DMS53 treated with DMSO at 0.1 percent for 48 hours (cell line): Measurements from ENCODE around the gene TAAR5.
"Not testable (repeated sequence)": the region's sequence is repeated elsewhere in the genome, so short reads cannot be mapped to it uniquely, and the experiment has no call there.

Source experiments
- DNase-seq: peaks from one replicate; lab custom pipeline; 2025; ENCODE audit not compliant: unreplicated experiment; lab: John Stamatoyannopoulos, UW

The TAAR5 gene

DNA sequence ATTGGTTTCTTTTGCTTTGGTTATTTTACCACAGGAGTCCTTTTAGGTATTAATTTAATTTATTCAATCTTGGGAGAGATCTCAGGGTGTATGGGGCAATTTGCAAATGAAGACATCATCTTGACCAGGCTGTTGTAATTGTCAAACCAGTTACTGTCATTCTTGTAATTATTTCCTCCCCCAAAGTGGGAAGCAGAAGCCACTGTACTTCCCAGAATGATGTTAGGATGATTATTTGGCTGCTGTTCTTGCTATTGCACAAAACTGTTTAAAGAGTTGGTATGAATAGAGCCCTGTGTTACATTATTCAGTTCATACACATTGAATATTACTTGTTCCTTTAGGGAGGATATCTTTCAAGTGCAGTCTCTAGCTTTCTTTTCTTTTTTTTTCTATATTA lies 17.8 kb downstream of the TAAR5 start:
- DNase-seq, result no peak

DNA sequence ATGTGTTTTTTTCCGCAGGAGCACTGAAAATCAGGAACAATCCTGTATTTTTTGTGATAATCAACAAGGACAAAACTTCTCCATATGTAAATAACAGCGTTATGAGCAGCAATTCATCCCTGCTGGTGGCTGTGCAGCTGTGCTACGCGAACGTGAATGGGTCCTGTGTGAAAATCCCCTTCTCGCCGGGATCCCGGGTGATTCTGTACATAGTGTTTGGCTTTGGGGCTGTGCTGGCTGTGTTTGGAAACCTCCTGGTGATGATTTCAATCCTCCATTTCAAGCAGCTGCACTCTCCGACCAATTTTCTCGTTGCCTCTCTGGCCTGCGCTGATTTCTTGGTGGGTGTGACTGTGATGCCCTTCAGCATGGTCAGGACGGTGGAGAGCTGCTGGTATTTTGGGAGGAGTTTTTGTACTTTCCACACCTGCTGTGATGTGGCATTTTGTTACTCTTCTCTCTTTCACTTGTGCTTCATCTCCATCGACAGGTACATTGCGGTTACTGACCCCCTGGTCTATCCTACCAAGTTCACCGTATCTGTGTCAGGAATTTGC lies 19.2 kb downstream of the TAAR5 start, which contains the start of gene TAAR6:
Gene TAAR6, plus strand, starts transcription at position 102 of the 557 bp plus-strand sequence. Its CDS starts 0 bp downstream, at position 102.
- no peak for DNase-seq

DNA sequence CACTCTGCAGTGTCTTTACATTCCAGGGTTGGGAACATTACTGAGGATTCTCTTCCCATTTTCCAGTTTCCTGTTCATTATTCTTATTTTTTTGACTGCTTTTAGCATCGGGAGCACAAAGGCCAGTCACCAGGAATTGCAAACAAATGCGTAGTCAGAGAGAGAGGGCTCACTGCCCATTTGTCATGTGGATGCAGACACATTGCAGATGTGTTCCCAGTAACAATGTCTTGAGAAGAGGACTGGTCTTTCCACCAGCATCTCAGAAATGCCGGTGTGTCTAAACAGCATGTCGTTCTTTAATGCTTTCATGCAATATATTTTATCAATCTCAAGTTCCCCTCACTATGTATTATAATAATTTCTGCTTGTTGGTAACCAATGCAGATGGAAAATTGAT lies 20.4 kb downstream of the TAAR5 start:
- no peak for DNase-seq

DNA sequence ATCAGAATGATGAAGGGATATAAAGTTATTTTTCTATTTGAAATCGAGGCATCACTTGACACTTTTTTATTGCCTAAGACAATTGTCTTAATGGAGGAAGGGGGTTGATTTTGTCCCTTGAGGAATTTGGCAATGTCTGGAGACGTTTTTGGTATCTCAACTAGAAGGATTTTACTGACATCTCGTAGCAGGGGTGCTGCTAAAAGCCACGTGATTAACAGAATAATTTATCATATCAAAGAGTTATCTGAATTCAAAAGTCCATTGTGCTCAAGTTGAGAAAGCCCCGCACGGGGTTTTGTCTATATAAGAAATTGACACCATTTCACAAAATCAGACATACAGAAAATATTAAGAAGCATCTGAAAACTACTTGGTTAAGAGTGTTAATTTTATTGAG lies 20.9 kb downstream of the TAAR5 start:
- no peak for DNase-seq

DNA sequence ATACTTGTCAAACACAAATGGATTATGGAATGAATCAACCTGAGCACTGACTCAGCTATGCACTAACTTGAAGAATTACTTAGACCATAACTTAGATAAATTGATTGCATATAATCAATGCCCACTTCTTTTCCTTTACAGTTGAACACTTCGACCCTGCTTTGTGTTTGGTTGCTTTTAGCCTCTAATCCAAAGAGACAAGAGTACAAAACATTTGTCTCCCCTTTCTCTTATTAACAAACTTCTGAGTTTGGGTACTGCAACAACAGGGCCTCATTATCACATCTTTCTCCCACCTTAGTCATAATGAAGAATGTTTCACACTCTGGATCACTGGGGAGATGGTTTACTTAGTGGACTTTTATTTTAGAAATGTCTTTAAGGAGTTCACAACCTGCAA lies 22.0 kb downstream of the TAAR5 start:
- no peak for DNase-seq

DNA sequence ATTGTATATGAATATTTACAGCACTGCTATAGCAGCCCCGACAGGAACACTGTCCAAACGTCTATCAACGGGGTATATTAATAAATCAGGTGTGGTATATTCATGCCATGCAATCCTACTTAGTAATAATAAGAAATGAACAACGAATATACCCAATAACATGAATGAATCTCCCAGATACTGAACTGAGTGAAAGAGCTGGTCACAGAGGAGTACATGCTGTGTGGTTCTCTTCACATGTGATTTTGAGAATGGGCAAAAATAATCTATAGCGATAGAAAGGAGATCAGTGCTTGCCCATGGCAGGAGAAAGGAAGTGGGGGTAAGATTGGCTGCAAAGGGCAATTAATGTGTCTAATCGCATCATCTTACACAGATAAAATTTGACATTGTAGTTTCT lies 23.1 kb downstream of the TAAR5 start:
- no peak for DNase-seq

DNA sequence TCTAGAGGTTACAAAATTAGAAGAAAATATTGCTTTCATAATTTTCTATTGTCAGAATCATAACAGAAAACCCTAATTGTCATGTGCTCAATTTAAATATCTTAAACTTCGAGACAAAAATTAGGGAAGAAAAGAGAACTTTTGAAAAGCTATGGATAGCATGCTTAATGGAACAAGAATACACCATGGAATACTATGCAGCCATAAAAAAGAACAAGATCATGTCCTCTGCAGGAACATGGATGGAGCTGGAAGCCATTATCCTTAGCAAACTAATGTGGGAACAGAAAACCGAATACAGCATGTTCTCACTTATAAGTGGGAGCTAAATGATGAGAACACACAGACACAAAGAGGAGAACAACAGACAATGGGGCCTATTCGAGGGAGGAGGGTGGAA lies 29.5 kb downstream of the TAAR5 start:
- not testable (repeated sequence) for DNase-seq

DNA sequence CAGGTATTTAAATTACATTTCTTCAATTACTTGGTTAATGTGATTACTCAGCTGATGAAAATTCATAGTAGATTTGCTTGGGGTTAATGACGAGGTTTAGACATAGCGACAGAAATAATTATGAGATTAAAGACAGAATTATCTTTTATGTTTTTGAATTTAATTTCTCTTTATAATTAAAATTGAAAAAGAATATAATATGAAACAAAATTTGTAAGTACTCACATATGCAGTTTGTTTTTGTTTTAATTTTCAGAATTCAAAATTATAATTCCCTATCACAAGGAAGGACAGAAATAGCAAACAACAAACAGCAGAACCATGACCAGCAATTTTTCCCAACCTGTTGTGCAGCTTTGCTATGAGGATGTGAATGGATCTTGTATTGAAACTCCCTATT lies 37.2 kb downstream of the TAAR5 start, which contains the start of gene TAAR8:
Gene TAAR8, plus strand, starts transcription at position 301 of the 400 bp plus-strand sequence. Its CDS starts 21 bp downstream, at position 322.
- no peak for DNase-seq

DNA sequence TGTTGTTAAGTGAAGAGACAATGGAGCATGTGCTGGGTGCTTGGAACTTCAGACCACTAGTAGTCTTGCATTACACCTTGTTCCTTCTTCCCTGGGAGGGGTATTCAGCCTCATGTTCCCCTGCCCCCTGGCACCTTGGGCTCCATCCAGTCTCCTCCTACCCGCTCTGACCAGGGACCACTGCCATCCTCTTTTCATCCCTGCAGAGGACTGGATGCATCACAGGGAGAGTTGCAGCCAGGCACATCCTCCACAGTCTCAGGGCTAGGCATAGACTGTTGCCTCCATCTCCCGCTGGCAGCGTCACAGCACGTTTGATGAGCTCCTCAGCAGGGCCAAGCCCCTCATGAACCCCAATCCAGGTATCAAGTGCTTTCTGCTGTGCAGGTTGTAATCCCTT lies 38.3 kb downstream of the TAAR5 start:
- DNase-seq, result no peak

DNA sequence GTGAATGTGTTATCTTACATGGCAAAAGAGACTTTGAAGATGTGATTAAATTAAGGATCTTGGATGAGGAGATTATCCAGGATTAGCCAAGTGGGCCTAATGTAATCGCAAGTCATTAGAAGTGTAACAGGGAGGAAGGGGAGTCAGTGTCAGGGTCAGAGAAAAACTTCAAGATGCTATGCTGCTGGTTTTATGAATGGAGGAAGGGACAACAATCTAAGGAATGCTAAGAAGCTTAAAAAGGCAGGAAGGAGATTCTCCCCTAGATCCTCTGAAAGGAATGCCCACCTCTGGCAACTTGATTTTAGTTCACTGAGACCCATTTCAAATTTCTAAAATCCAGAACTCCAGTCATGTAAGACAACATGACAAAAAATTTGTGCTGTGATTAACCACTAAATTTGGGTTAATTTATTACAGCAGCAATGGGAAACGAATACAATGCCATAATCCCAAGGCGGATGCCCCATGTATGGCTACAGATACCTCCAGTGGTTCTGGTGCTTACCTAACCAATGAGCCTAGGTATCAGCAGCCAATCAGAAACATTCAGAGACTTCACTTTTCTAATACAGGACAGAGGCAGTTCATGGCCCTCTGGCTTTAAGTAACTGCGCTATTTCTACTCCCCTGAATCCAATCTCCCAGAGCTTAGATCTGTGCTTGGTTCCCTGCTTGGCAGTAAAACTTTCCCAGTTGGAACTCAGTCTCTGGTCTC lies 40.6 kb downstream of the TAAR5 start:
- DNase-seq, result no peak

DNA sequence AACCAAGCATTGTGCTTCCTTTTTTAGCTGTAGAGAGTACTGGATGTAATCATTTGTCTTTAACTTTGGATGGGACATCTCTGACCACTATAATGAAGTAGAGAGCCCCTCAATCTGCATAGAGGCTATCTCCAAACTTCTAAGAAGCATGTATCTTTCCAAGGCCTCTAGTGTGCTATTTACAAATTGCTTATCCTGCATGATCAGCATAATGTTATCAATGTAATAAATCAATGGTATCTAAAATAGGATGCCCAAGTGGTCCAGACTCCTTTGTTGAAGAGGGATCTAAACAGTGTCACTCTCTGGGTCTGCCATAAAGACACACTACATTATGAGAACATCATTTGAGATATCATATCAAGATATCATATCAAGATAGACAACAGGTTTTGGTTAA lies 44.7 kb downstream of the TAAR5 start:
- no peak for DNase-seq
